H1 (cell line): ENCODE results near the gene CUX1. TPM values are rescaled to one million over a fixed set of nuclear protein-coding genes. Genes with fewer than 3 reads are reported as not detected.

Experiments used
- CBX5 ChIP-seq: fragments of 300-800, 300-1000 bp; sonication (generic); IDR thresholded peaks from 2 replicates; pipeline ENCODE4 v1.7.1; 2016; ENCODE audit warnings: antibody characterized with exemption, low read length, low read depth
- CHD1 ChIP-seq: IDR thresholded peaks from 2 replicates; pipeline ENCODE4 v1.6.1; 2012; ENCODE audit warnings: low read depth, low read length, improper control_type of control experiment
- GTF2F1 ChIP-seq: IDR thresholded peaks from 2 replicates; pipeline ENCODE4 v1.6.1; 2012; ENCODE audit warnings: low read depth, low read length, improper control_type of control experiment, borderline replicate concordance
- KDM1A ChIP-seq: fragments of 200-600, 300-600 bp; sonication (generic); IDR thresholded peaks from 2 replicates; pipeline ENCODE4 v1.7.1; 2016; ENCODE audit warnings: mild to moderate bottlenecking, low read length, borderline replicate concordance
- SIN3A ChIP-seq, 2 experiments: IDR thresholded peaks in 1 of 2; conservative IDR thresholded peaks in 1 of 2; 2 replicates each; pipeline ENCODE4 v1.6.1; 2011 to 2012; ENCODE audit warnings: low read length in 2 of 2, improper control_type of control experiment in 1 of 2, low read depth in 1 of 2, mild to moderate bottlenecking in 1 of 2
- SIRT6 ChIP-seq: IDR thresholded peaks from one replicate; pipeline ENCODE4 v1.7.1; 2012; ENCODE audit warnings: low read length, inconsistent platforms
- ZNF274 ChIP-seq: IDR thresholded peaks from 2 replicates; pipeline ENCODE4 v1.7.0; 2012; ENCODE audit warnings: low read length, borderline replicate concordance; ENCODE audit errors: extremely low read depth
- polyA plus RNA-seq, 7 experiments: library from polyadenylated mRNA; depleted of rRNA in 3 of 7; stranded (reverse) in 5 of 7; unstranded in 2 of 7; fragments of >200 nt in 5 of 7; fragments of 200-250 nt in 2 of 7; gene quantifications; 1 replicate in 5 of 7; 2 replicates in 1 of 7; 4 replicates in 1 of 7; pipeline versions ENCODE4 v1.2.1 to v1.2.3, GENCODE V29; 2011 to 2013; ENCODE audit warnings: missing spikeins in 2 of 7, mixed read lengths in 2 of 7
- total RNA-seq: library from RNA; stranded (reverse); fragmentation: NEBNext Ultra II Directional; extraction: Animal tissue kit (Norgen Biotek cat#: 25700); gene quantifications from 2 replicates; pipeline ENCODE4 v1.2.1, GENCODE V29; 2021
- TF ChIP-seq, protein P1 (sequence below): fragments of 300-600 bp; sonication (generic); IDR thresholded peaks from 2 replicates; pipeline ENCODE4 v1.7.1; 2012; ENCODE audit warnings: low read length, moderate library complexity, mild to moderate bottlenecking, inconsistent platforms; ENCODE audit not compliant: insufficient replicate concordance

Gene CUX1
- total and polyA plus RNA-seq, 2 of the 8 experiments (the other 6 are each of a cell fraction or from before 2014, with no cell fraction given): 21.6 to 65.9 TPM

DNA sequence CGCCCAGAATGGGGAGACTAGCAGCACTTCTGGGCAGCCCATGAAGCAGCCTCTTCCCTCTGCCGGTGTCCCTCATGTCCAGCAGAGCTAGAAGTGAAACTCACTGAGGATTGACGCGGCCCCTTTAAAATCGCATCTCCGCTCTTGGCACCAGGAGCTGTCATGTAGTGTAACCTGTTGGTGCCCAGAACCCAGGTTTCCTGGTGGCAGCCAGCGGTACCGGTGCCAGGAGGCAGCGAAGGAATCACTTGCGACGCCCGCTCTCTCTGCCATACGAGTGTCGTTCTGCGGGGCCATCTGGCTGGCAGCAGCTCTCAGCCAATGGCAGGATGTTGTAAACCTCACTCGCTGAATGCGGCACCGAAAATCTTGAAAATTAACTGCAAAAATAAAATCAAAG is 82.7 kb downstream of the CUX1 start (continued):
- TF ChIP-seq, protein P1, sequence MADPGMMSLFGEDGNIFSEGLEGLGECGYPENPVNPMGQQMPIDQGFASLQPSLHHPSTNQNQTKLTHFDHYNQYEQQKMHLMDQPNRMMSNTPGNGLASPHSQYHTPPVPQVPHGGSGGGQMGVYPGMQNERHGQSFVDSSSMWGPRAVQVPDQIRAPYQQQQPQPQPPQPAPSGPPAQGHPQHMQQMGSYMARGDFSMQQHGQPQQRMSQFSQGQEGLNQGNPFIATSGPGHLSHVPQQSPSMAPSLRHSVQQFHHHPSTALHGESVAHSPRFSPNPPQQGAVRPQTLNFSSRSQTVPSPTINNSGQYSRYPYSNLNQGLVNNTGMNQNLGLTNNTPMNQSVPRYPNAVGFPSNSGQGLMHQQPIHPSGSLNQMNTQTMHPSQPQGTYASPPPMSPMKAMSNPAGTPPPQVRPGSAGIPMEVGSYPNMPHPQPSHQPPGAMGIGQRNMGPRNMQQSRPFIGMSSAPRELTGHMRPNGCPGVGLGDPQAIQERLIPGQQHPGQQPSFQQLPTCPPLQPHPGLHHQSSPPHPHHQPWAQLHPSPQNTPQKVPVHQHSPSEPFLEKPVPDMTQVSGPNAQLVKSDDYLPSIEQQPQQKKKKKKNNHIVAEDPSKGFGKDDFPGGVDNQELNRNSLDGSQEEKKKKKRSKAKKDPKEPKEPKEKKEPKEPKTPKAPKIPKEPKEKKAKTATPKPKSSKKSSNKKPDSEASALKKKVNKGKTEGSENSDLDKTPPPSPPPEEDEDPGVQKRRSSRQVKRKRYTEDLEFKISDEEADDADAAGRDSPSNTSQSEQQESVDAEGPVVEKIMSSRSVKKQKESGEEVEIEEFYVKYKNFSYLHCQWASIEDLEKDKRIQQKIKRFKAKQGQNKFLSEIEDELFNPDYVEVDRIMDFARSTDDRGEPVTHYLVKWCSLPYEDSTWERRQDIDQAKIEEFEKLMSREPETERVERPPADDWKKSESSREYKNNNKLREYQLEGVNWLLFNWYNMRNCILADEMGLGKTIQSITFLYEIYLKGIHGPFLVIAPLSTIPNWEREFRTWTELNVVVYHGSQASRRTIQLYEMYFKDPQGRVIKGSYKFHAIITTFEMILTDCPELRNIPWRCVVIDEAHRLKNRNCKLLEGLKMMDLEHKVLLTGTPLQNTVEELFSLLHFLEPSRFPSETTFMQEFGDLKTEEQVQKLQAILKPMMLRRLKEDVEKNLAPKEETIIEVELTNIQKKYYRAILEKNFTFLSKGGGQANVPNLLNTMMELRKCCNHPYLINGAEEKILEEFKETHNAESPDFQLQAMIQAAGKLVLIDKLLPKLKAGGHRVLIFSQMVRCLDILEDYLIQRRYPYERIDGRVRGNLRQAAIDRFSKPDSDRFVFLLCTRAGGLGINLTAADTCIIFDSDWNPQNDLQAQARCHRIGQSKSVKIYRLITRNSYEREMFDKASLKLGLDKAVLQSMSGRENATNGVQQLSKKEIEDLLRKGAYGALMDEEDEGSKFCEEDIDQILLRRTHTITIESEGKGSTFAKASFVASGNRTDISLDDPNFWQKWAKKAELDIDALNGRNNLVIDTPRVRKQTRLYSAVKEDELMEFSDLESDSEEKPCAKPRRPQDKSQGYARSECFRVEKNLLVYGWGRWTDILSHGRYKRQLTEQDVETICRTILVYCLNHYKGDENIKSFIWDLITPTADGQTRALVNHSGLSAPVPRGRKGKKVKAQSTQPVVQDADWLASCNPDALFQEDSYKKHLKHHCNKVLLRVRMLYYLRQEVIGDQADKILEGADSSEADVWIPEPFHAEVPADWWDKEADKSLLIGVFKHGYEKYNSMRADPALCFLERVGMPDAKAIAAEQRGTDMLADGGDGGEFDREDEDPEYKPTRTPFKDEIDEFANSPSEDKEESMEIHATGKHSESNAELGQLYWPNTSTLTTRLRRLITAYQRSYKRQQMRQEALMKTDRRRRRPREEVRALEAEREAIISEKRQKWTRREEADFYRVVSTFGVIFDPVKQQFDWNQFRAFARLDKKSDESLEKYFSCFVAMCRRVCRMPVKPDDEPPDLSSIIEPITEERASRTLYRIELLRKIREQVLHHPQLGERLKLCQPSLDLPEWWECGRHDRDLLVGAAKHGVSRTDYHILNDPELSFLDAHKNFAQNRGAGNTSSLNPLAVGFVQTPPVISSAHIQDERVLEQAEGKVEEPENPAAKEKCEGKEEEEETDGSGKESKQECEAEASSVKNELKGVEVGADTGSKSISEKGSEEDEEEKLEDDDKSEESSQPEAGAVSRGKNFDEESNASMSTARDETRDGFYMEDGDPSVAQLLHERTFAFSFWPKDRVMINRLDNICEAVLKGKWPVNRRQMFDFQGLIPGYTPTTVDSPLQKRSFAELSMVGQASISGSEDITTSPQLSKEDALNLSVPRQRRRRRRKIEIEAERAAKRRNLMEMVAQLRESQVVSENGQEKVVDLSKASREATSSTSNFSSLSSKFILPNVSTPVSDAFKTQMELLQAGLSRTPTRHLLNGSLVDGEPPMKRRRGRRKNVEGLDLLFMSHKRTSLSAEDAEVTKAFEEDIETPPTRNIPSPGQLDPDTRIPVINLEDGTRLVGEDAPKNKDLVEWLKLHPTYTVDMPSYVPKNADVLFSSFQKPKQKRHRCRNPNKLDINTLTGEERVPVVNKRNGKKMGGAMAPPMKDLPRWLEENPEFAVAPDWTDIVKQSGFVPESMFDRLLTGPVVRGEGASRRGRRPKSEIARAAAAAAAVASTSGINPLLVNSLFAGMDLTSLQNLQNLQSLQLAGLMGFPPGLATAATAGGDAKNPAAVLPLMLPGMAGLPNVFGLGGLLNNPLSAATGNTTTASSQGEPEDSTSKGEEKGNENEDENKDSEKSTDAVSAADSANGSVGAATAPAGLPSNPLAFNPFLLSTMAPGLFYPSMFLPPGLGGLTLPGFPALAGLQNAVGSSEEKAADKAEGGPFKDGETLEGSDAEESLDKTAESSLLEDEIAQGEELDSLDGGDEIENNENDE: no peak
- TF ChIP-seq CBX5 (no peak), SIN3A (conservative IDR thresholded peaks at IDR 0.05 in 1 of 2, IDR thresholded peaks at IDR 0.05 in 1 of 2; ENCODE audit: low read depth in 1 of 2, low read length in 2 of 2) (no peak), KDM1A (no peak), SIRT6 (no peak), ZNF274 (no peak), GTF2F1 (no peak), CHD1 (no peak)
